NB4 (cell line): ENCODE measurements around the gene RIPOR3.
"Not testable (repeated sequence)": the region's sequence is repeated elsewhere in the genome, so short reads cannot be mapped to it uniquely, and the experiment has no call there.

Experiments
- POLR2A ChIP-seq: IDR thresholded peaks from 2 replicates; pipeline ENCODE4 v1.6.1; 2011; ENCODE audit warnings: mild to moderate bottlenecking; ENCODE audit not compliant: insufficient read length; ENCODE audit errors: extremely low read depth
- TF ChIP-seq, protein P1 (sequence below): IDR thresholded peaks from one replicate; pipeline ENCODE4 v1.5.1; 2012; ENCODE audit warnings: low read depth, low read length

DNA sequence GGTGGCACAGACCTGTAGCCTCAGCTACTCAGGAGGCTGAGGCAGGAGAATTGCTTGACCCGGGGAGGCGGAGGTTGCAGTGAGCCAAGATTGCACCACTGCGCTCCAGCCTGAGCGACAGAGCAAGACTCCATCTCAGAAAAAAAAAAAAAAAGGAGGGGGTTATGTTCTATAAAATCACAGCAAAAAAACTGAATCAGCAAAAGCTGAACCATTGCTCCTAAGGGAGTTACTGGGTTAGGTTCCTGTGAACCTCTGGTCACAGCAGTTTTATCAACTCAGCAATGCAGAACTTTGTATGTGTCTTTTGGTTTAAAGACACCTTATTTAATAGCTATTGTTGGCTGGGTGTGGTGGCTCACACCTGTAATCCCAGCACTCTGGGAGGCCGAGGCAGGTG is 92.6 kb downstream of the RIPOR3 start:
- TF ChIP-seq POLR2A, result not testable (repeated sequence)
- TF ChIP-seq, protein P1, sequence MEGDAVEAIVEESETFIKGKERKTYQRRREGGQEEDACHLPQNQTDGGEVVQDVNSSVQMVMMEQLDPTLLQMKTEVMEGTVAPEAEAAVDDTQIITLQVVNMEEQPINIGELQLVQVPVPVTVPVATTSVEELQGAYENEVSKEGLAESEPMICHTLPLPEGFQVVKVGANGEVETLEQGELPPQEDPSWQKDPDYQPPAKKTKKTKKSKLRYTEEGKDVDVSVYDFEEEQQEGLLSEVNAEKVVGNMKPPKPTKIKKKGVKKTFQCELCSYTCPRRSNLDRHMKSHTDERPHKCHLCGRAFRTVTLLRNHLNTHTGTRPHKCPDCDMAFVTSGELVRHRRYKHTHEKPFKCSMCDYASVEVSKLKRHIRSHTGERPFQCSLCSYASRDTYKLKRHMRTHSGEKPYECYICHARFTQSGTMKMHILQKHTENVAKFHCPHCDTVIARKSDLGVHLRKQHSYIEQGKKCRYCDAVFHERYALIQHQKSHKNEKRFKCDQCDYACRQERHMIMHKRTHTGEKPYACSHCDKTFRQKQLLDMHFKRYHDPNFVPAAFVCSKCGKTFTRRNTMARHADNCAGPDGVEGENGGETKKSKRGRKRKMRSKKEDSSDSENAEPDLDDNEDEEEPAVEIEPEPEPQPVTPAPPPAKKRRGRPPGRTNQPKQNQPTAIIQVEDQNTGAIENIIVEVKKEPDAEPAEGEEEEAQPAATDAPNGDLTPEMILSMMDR, result not testable (repeated sequence)
